ENCODE data around the gene MYO6.

- TF ChIP-seq CTCF (IDR thresholded peaks at IDR 0.05) = no peak
- no peak for TF ChIP-seq POLR2A (IDR thresholded peaks at IDR 0.05)
Observed at GRCh38 chr6:75743971-75744370, 5.1 kb upstream of the MYO6 start.

Measured in lower leg skin (tissue), 3 donors.